COLO829 (cell line): ENCODE results near the gene SPTBN4.
"Not testable (repeated sequence)": the region's sequence is repeated elsewhere in the genome, so short reads cannot be mapped to it uniquely, and the experiment has no call there.

Experiments
- DNase-seq: peaks from one replicate; pipeline ENCODE4 v3.0.0; 2012; ENCODE audit warnings: low spot score

Gene SPTBN4

DNA sequence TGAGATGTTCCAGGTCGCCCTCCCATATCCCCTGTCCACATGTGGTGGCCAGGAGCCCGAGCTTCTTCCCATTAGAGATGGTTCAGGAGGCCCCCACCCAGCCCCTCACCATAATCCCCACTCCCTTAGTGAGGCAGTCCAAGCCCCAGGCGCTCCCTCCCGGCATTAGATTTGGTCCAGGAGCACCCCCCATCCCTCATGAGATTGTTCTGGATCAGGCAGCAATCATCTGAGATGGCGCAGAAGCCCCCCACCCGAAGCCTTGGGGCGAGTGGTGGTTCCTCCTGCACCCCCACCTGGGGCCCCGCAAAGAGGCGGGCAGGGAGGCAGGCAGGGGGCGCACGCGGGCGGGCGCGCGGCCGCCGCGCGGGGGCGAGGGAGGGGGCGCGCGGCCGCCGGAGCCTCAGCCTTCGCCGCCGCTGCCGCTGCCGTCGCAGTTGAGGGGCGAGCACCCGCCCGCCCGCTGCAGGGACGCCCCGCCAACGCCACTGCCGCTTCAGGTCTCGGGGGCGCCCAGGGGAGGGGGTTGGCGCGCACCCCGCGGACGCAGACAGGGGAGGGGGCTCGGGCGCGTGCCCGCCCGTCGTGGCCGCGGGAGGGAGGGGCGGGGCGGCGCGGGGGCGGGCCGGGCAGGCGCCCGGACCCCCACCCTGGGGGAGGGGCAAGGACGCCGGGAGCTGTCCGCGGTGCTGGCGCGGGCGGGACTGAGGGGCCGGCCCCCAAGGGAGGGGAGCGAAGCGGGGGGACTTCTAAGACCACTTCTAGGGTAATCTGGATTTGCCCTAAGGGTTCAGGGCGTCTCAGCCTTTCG lies 63.5 kb downstream of the SPTBN4 start:
- DNase-seq, result no peak

DNA sequence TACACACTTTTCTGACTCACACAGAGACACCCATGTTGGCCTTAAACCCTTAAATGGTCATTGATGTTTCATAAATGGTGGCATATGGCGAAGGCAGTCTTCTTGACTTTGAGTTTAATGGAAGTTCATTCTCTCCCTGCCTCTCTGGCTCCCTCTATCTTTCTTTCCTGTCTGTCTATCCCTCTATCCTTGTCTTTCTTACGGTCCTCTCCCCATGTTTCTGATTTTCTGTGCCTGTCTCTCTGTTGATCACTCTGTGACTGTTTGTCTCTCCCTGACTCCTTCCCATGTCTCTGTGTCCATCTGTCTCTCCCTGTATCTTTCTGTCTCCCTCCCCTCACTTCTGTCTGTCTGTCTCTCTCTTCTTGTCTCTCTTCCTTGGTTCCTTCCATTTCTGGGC lies 66.7 kb downstream of the SPTBN4 start:
- DNase-seq, result no peak

DNA sequence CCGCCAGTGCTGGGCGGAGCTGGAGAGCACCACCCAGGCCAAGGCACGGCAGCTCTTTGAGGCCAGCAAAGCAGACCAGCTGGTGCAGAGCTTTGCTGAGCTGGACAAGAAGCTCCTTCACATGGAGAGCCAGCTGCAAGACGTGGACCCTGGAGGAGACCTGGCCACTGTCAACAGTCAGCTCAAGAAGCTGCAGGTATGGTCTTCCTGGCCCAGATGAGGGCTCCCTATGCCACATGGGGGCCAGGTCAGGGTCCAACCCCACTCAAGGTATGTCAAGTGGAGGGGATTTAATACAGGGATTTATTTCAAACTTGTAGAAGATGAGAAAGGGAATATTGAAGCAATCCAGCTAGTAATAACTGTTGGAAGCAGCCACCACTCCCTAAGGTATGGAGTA lies 67.3 kb downstream of the SPTBN4 start:
- DNase-seq, result no peak

DNA sequence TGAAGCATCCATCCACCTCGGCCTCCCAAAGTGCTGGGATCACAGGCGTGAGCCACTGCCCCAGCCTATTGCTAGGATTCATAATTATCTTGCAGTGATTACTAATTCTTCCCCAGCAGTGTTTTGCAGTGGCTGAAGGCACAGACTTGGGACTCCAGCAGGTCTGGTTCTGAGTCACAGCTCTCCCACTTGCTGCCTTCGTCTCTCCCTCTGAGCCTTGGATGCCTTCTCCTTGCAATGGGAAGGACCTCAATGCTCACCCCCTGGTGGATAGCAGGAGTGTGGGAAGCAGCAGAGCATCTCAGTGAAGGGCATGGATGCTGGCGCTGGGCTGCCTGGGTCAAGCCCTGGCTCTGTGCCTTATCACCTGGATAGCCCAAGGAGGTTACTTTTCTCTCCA lies 72.3 kb downstream of the SPTBN4 start:
- no peak for DNase-seq

DNA sequence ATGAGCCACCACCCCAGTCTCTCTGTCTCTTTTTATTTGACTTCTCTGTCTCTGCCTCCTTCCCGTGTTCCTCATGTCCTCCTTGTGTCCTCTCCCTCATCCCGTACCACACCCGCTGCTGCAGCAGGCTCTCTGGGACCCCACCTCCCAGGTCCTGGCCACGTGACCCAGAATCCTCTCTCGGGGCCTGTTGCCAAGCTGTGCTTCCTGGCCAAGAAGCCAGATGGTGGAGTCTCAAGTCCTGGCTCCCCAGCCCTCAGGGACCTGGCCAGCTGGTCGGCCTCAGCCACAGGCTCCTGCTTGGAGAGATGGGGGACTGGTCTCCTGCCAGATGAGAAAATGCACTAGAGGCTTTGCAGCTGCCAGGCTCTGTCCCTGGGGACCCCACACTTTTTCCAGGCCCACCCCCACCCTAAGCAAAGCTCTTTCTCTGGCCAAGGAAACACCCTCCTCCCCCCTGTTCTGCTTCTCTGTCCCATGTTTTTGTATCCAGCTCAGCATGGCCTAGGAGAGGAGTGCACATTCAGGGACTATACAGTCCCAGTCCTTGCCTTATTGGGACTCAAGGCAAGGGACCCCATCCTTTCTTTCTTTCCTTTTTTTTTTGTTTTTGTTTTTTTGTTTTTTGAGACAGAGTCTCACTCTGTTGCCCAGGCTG lies 75.5 kb downstream of the SPTBN4 start:
- no peak for DNase-seq

DNA sequence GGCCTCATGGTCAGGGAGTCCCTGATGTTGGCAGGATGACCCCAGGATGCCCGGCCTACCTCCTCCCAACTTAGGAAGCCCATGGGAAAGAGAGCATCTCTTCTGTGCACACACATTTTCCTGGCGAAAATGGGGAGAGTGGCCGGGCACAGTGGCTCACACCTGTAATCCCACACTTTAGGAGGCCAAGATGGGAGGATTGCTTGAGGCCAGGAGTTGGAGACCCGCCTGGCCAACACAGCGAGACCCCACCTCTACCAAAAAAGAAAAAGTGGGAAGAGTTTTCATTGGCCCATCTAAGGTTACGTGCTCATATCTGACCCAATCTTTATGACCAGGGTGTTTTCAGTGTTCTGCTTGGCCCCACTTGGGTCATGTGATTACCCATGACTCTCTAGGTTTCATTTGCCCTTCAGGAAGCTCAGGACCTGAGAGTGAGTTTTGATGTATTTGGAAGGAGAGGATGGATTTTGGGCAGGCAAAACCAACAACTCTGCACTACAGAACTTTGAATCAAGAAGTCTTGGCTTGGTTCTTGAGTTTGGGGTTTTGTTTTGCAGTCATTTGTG lies 76.3 kb downstream of the SPTBN4 start:
- no peak for DNase-seq

DNA sequence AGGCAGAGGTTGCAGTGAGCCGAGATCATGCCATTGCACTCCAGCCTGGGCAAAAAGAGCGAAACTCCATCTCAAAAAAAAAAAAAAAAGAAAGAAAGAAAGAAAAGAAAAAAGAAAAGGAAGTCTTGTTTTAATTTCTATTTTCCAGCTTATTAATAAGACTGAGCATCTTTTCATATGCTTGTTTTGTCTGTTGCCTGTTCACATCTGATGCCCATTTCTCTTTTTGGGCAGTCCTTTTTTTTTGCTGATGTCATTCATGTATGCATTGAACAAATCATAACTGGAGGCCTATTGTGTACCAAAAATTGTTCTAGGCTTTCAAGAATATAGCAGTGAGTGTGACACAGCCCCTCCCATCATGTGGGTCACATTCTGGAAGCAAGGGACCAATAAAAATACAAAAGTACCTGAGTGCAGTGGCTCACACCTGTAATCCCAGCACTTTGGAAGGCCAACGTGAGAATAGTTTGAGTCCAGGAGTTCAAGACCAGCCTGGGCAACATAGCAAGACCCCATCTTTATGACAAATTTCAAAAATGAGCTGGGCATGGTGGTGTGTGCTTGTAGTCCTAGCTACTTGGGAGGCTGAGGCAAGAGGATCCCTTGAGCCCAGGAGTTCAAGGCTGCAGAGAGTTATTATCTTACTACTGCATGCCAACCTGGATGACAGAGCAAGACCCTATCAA lies 79.5 kb downstream of the SPTBN4 start:
- not testable (repeated sequence) for DNase-seq

DNA sequence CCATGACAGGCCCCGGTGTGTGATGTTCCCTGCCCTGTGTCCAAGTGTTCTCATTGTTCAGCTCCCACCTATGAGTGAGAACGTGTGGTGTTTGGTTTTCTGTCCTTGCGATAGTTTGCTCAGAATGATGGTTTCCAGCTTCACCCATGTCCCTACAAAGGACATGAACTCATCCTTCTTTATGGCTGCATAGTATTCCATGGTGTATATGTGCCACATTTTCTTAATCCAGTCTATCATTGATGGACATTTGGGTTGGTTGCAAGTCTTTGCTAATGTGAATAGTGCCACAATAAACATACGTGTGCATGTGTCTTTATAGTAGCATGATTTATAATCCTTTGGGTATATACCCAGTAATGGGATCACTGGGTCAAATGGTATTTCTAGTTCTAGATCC lies 80.4 kb downstream of the SPTBN4 start:
- not testable (repeated sequence) for DNase-seq

DNA sequence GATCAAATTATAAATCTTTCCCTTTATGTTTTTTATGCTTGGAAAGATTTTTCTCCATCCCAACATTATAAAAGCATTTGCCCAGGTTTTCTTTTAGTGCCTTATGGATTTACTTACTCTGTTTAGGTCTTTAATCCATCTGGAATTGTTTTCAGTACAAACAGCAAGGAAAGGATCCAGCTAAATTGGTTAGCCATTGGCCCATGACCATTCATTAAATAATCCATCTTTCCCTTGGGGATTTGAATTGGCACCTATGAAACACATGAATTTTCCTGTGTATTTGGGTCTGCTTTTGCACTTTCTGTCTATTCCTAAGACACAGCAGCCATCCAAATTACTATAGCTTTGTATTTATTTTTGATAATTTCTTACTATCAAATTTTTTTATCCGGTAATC lies 81.0 kb downstream of the SPTBN4 start:
- DNase-seq, result no peak

DNA sequence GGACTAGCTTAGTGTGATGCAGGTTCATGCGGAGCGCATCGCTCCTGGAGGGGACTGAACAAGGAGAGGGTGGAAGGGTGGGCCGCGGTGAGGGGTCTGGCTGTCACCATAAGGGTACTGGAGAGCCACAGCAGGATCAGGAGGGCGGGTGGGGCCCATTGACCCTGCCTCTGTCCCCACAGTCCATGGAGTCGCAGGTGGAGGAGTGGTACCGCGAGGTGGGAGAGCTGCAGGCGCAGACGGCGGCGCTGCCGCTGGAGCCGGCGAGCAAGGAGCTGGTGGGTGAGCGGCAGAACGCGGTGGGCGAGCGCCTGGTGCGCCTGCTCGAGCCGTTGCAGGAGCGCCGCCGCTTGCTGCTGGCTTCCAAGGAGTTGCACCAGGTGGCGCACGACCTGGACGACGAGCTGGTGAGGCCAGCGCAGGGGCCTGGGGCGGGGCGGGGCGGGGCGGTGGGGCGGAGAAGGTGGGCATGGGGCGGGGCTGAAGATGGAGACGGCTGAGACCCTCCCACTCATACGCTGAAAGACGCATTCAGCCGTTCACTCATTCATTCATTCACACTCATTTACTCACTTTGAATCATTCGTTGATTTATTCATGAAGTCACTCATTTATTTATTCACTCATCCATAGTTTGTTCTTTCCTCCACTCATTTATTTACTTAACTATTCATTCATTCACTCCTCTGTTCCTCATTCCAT lies 82.4 kb downstream of the SPTBN4 start:
- DNase-seq, result no peak

DNA sequence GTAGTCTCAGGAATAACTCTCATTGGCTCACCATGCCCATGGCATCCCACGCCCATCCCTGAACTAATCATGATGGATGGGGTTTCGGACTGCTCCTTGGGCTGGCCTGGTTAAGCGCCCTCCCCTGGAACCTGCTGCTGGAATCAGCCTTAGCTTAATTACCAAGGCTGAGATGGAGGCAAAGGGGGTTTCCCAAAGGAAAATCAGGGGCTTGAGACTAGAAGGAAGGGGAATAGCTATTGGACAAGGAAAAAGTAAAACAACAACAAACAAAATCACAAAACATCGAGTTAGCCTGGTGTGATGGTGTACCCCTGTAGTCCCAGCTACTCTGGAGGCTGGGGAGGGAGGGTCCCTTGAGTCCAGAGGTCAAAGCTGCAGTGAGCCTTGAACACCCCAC lies 84.2 kb downstream of the SPTBN4 start:
- no peak for DNase-seq

DNA sequence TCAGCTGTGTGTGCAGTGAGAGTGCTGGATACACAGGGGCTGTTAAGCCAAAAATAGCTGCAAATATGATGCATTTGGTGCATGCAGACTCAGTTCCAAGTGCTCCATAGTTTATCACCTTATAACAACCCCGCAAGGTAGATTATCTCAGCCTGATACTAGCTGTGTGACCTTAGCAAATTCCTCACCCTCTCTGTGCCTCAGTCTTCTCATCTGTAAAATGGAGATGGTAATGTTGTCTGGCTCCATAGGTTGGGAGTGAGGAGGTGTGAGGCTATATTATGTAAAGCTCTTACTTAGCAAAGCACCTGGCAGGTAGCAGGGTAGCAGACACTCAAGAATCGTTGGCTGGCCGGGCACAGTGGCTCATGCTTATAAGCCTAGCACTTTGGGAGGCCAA lies 86.0 kb downstream of the SPTBN4 start:
- DNase-seq, result no peak

DNA sequence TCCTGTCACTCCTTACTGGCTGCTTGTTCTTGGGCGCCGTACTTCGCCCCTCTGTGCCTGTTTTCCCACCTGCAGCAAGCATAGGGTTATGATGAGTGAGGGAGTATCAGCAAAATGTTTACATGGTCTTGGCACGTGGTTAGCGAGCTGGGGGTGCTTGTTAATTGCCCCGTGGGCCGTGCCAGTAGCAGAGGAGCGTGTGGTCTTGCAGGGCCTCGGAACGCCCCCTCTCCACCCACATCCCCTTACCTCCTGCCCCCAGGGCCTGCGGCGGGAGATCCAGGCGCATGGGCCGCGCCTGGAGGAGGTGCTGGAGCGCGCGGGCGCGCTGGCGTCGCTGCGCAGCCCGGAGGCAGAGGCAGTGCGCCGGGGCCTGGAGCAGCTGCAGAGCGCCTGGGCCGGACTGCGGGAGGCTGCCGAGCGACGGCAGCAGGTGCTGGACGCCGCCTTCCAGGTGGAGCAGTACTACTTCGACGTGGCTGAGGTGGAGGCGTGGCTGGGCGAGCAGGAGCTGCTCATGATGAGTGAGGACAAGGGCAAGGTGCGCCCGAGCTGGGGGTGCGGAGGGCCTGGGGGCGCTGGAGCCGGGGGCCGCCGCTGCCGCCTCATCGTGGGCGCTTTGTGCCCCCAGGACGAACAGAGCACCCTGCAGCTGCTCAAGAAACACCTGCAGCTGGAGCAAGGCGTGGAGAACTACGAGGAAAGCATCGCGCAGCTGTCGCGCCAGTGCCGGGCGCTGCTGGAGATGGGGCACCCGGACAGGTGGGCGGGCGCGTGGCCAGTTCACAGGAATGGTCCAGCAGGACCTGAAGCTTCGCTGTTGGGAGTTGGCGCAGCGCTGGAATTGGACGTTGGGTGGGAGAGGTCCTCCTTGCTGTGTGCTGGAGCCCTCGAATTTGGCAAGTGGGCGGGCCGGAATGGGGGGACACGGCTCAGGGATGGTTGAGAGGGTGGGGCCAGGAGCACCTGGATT lies 87.4 kb downstream of the SPTBN4 start:
- no peak for DNase-seq

DNA sequence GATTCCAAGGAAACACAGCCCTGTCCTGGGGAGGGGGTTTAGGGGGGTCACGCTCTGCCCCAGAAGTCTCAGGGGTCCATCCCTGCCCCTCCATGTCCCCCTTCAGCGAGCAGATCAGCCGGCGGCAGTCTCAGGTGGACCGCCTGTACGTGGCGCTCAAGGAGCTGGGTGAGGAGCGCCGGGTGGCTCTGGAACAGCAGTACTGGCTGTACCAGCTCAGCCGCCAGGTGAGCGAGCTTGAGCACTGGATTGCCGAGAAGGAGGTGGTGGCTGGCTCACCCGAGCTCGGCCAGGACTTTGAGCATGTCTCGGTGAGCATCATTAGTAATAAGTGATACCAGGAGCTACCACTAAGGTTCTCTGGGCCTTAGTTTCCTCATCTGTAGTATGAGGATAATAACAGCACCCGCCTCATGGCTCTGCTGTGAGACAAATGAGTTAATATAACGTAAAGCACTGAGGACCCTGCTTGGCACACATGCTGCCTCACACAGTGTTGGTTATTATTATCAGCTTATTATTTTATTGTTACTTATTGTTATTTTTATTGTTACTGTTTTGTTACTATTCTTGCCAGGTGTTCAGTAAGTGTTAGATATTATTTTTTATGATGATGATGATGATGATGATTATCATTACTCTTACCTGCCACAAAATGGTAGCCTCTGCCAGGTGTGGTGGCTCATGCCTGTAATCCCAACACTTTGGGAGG lies 89.3 kb downstream of the SPTBN4 start:
- no peak for DNase-seq

DNA sequence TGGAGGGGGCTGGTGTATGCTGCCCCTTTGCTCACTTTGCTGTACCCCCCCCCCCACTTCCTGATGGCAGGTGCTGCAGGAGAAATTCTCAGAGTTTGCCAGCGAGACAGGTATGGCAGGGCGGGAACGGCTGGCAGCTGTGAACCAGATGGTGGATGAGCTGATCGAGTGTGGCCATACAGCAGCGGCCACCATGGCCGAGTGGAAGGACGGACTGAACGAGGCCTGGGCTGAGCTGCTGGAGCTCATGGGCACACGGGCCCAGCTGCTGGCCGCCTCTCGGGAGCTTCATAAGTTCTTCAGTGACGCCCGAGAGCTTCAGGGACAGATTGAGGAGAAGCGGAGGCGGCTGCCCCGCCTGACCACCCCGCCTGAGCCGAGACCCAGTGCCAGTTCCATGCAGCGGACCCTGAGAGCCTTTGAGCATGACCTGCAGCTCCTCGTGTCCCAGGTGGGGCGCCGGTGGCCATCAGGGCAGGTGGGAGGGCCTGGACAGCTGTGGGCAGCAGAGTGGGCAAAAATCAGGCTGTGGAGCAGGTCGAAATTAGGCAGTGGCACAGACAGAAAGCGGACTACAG lies 90.2 kb downstream of the SPTBN4 start:
- DNase-seq, result no peak

DNA sequence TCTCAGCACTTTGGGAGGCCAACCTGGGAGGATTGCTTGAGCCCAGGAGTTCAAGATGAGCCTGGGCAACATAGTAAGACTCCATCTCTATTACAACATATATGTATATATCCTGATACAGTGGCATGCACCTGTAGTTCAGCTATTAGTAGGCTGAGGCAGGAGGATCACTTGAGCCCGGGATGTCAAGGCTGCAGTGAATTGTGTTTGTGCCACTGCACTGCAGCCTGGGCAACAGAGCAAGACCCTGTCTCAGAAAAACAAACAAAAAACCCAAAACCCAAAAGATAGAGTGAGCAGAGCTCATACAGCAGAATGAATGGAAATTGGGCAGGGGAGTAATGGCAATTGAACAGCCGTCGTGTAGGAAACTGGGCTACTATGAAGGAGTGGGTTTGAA lies 92.6 kb downstream of the SPTBN4 start:
- DNase-seq, result no peak

DNA sequence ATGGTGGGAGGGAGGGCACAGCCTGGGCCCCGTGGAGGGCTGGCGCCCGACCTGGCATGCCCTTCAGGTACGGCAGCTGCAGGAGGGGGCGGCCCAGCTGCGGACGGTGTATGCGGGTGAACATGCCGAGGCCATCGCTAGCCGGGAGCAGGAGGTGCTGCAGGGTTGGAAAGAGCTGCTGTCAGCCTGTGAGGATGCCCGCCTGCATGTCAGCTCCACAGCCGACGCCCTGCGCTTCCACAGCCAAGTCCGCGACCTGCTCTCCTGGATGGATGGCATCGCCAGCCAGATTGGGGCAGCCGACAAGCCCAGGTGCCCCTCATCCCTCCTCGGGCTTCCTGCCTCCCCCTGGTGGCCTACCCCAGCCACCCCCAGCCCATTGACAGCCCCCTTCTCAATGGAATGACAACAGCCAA lies 93.3 kb downstream of the SPTBN4 start:
- no peak for DNase-seq

DNA sequence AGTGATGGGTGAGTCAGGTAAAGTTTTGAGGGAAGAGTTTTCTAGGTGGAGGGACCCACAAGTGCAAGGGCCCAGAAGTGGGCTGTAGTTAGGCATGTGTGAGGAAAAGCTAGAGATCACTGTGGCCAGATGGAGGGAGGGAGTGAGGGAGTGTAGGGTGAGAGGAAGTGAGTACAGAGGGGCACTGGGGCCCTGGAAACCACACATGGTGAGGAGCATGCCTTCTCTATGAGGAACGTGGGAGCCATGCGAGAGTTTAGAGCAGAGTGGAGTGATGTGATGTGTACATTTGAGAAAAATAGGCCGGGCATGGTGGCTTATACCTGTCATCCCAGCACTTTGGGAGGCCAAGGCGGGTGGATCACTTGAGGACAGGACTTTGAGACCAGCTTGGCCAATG lies 95.1 kb downstream of the SPTBN4 start:
- no peak for DNase-seq

DNA sequence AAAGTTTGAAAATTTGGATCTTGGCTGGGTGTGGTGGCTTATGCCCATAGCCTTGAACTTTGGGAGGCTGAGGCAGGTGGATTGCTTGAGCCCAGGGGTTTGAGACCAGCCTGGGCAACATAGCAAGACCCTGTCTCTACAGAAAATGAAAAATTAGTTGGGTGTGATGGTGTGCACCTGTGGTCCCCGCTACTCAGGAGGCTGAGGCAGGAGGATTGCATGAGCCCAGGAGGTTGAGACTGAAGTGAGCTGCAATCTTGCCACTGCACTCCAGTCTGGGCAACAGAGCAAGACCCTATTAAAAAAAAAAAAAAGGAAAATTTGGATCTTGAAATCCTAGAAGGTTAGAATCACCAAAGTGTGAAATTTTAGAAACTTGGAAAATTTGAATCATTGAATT lies 97.7 kb downstream of the SPTBN4 start:
- DNase-seq, result not testable (repeated sequence)

DNA sequence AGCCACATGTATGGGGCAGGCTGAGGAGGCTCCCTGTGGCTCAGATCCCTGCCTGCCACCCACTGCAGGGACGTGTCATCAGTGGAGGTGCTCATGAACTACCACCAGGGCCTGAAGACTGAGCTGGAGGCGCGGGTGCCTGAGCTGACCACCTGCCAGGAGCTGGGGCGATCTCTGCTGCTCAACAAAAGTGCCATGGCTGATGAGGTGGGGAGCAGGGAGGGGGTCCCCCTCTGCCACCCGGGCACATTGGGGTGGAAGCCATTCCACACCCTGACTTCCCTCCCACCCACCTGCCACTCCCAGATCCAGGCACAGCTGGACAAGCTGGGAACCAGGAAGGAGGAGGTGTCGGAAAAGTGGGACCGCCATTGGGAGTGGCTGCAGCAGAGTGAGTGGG lies 98.6 kb downstream of the SPTBN4 start:
- no peak for DNase-seq
